Measurements from ENCODE around the gene IGF2R. TPM values are rescaled to one million over a fixed set of nuclear protein-coding genes. Genes with fewer than 3 reads are reported as not detected.

IGF2R gene
- total RNA-seq, 1 donor from 2014 or later = 73.4 TPM

GRCh38 chr6:160022101-160022500 is 53.2 kb downstream of the IGF2R start:
- peaks cover 0 to 16% of the 10 kb centered on the region in 2 donors for H3K36me3 ChIP-seq
- DNase-seq (ENCODE audit: extremely low spot score in 2 of 2) = no peak
- intact Hi-C loops (cut with DNase I) = no loop called here
- TF ChIP-seq CTCF (IDR thresholded peaks at IDR 0.05) = no peak
- no peak for TF ChIP-seq POLR2AphosphoS5 (IDR thresholded peaks at IDR 0.05; ENCODE audit: insufficient read depth in 1 of 2, low read depth in 1 of 2)
- no peak for TF ChIP-seq POLR2A (IDR thresholded peaks at IDR 0.05)
- H3K9me3 ChIP-seq = no peaks in the 10 kb centered on the region
- no peak overlapping the region for H3K4me3 ChIP-seq
- no peaks in the 10 kb centered on the region for H3K27me3 ChIP-seq
- no peak overlapping the region for H3K27ac ChIP-seq
- H3K4me1 ChIP-seq = no peaks in the 10 kb centered on the region

GRCh38 chr6:160022793-160023192 is 53.9 kb downstream of the IGF2R start:
- no peaks in the 10 kb centered on the region for H3K27me3 ChIP-seq
- H3K36me3 ChIP-seq = peaks cover 0 to 23% of the 10 kb centered on the region in 2 donors
- no peaks in the 10 kb centered on the region for H3K4me1 ChIP-seq
- no peaks in the 10 kb centered on the region for H3K9me3 ChIP-seq
- DNase-seq (ENCODE audit: extremely low spot score in 2 of 2) = no peak
- intact Hi-C loops (cut with DNase I) = no loop called here
- no peak overlapping the region for H3K27ac ChIP-seq
- no peak for TF ChIP-seq CTCF (IDR thresholded peaks at IDR 0.05)
- TF ChIP-seq POLR2A (IDR thresholded peaks at IDR 0.05) = no peak
- TF ChIP-seq POLR2AphosphoS5 (IDR thresholded peaks at IDR 0.05; ENCODE audit: insufficient read depth in 1 of 2, low read depth in 1 of 2) = no peak
- H3K4me3 ChIP-seq = no peak overlapping the region

- Histone ChIP-seq H3K27me3 (no peaks in the 10 kb centered on the region), H3K27ac (no peak overlapping the region), H3K4me1 (no peaks in the 10 kb centered on the region), H3K36me3 (peaks cover 0 to 28% of the 10 kb centered on the region in 2 donors), H3K9me3 (no peaks in the 10 kb centered on the region), H3K4me3 (no peak overlapping the region)
- TF ChIP-seq POLR2AphosphoS5 (IDR thresholded peaks at IDR 0.05; ENCODE audit: insufficient read depth in 1 of 2, low read depth in 1 of 2) (no peak), POLR2A (IDR thresholded peaks at IDR 0.05) (no peak), CTCF (IDR thresholded peaks at IDR 0.05) (no peak)
- intact Hi-C loops (cut with DNase I) = no loop called here
- DNase-seq (ENCODE audit: extremely low spot score in 2 of 2) = no peak
Measured at GRCh38 chr6:160024152-160024551, 55.3 kb downstream of the IGF2R start.

GRCh38 chr6:160027076-160027475 is 58.2 kb downstream of the IGF2R start:
- Histone ChIP-seq H3K27me3 (no peaks in the 10 kb centered on the region), H3K9me3 (no peaks in the 10 kb centered on the region), H3K4me1 (peaks cover 22% of the 10 kb centered on the region), H3K36me3 (peaks cover 0 to 33% of the 10 kb centered on the region in 2 donors), H3K4me3 (no peak overlapping the region), H3K27ac (no peak overlapping the region)
- peak in 1 of 2 donors; percentile 83 for DNase-seq (ENCODE audit: extremely low spot score in 2 of 2)
- TF ChIP-seq CTCF (IDR thresholded peaks at IDR 0.05) (no peak), POLR2AphosphoS5 (IDR thresholded peaks at IDR 0.05; ENCODE audit: insufficient read depth in 1 of 2, low read depth in 1 of 2) (no peak), POLR2A (IDR thresholded peaks at IDR 0.05) (no peak)
- intact Hi-C loops (cut with DNase I) = no loop called here

- Histone ChIP-seq H3K4me1 (peaks cover 22% of the 10 kb centered on the region), H3K4me3 (no peak overlapping the region), H3K9me3 (no peaks in the 10 kb centered on the region), H3K36me3 (peaks cover 0 to 35% of the 10 kb centered on the region in 2 donors), H3K27ac (no peak overlapping the region), H3K27me3 (no peaks in the 10 kb centered on the region)
- TF ChIP-seq POLR2A (IDR thresholded peaks at IDR 0.05) (no peak), POLR2AphosphoS5 (IDR thresholded peaks at IDR 0.05; ENCODE audit: insufficient read depth in 1 of 2, low read depth in 1 of 2) (no peak)
- DNase-seq (ENCODE audit: extremely low spot score in 2 of 2) = no peak
- intact Hi-C loops (cut with DNase I) = no loop called here
Measured at GRCh38 chr6:160027931-160028330, 59.0 kb downstream of the IGF2R start.

Data from vagina (tissue), 2 donors.